NT2/D1 (cell line): ENCODE results near the gene CLEC18C.
"Not testable (repeated sequence)": the region's sequence is repeated elsewhere in the genome, so short reads cannot be mapped to it uniquely, and the experiment has no call there.

ENCODE experiments used
- SUZ12 ChIP-seq: IDR thresholded peaks from 2 replicates; pipeline ENCODE4 v1.6.1; 2011; ENCODE audit not compliant: insufficient read length, insufficient read depth; ENCODE audit errors: extremely low read depth
- YY1 ChIP-seq: IDR thresholded peaks from 2 replicates; pipeline ENCODE4 v1.6.1; 2011; ENCODE audit not compliant: insufficient read length, insufficient read depth
- ZNF274 ChIP-seq: IDR thresholded peaks from 2 replicates; pipeline ENCODE4 v1.6.1; 2011; ENCODE audit warnings: mild to moderate bottlenecking, low read depth, low read length

DNA sequence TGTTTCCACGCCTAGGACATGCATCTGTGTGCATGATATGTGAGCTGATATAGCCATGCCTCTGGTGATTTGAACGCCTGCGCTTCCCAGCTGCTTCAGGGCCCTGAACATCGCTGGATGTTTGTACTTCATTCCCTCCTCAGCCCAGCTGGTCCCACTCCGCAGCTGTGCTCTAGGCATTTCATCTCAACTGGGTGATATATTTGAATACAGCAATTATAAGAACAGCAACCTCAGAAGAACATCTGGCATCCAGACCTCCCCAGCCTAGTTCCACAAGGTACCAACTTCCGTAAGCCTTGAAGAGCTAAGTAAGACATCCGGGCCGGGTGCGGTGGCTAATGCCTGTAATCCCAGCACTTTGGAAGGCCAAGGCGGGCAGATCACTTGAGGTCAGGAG lies 6.9 kb upstream of the CLEC18C start:
- not testable (repeated sequence) for TF ChIP-seq ZNF274, SUZ12, YY1
